ENCODE measurements around the gene NUDT14.

Gene NUDT14

DNA sequence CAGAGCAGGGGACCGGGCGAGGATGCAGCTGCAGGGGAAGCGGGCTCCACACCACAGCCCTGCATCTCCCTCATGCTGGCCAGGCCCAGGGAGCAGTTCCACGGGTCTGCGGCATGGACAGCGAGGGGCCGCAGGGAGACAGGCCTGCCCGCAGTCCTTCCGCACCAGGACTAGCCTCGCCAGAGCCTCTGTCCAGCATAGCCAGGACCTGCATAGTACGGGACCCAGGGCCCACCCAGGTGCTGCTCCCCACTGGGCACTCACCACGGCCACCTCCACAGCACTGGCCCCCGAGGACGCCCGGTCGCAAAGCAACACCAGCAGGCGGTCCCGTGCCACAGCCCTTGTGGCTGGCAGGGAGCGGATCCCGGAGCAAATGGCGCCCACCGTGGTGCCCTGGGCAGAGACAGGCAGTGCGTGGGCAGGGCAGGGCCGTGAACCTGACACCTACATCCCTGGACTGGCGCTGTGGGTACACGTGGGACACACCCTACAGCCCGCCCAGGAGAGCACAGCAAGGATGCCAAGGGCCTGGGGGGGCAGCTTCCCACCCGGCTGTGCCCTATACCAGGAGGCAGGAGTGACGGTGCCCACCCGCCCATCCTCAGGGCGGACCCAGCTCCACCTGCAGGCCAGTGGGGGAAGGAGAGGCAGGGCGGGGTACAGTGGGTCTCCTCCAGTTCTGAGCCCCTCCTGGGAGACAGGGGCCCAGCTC is 36.3 kb downstream of the NUDT14 start:
- FAIRE-seq, result no peak

DNA sequence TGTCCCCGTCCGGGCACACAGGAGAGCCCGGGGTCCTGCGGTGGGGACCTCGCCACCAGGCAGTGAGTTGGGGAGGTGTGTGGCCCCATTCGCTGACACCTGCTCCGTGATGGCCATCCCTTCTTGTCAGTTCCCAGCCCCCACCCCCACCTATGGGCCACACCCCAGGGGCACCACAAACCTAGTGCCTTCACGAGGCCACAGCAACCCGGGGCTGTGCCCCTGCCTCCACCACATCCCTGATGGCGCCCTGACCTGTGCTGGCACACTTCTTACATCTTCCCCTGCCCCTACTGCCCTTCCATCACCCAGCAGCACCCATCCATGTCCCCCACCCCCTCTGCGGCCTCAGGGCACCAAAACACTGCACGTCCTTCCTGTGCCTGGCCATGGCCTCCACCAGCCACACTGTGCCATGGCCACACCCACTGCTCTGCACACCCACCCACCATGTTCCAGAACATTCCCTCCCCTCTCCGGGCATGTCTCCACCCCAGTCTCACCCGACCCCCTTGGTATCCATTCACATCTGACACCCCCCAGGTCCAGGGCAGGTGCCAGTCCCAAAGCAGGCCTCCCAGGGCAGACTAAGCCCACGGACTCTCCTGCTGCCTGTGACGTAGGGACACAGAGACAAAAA is 37.0 kb downstream of the NUDT14 start:
- FAIRE-seq, result no peak

DNA sequence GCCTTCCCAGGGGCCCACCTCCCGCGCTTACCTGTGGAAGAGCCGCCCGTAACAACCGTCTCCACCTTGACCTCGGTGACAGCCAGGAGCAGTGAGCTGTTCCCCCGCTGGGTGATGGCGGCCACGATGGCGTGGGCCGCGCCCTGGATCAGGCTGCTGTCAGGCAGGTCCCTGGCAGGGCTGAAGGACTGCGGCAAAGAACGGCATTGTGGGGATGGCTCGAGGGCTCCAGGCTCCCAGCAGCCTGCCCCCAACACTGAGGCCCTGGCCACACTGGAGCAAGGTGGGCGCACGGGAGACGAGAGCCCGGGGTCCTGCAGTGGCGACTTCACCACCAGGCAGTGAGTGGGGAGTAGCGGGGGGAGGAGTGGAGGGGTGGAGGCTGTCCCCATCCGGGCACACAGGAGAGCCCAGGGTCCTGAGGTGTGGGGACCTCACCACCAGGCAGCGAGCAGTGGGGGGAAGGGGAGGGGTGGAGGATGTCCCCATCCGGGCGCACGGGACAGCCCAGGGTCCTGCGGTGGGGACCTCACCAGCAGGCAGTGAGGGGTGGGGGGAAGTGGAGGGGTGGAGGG is 37.6 kb downstream of the NUDT14 start:
- no peak for FAIRE-seq

DNA sequence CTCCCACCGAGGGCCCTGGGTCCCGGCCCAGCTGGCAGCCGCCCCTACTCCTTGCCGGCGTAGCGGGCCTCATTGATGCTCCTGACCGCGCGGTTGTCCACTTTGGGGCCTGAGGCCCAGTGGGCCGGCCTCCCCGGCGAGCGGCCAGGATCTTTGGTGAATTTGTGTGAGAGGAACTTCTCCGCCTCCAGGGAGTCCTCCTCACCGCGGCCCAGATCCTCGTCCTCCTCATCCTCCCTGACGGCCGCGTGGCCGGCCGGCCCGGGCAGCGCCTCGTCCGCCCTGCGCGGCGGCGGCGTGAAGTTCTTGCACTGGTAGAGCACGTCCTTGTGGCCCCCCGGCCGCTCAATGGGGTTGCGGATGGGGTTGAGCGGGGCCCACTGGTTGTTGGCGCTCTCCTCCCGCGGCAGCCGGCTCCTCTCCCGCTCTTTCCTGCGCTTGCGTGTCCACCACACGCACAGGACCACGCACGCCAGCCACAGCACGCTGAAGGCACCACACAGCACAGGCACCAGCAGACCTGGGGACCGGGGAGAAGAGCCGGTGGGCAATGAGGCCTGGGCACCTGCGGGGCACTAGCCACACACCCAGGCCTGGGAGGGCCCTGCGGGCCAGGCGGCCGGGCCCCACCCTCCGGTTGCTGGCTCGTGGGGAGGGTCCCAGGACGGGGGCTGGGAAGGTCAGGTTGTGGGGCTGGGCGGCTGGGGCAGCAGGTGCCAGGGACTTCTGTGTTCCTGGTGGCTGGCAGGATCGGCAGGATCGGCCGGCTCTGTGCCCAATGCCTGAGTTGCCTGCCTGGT is 38.3 kb downstream of the NUDT14 start:
- no peak for FAIRE-seq

DNA sequence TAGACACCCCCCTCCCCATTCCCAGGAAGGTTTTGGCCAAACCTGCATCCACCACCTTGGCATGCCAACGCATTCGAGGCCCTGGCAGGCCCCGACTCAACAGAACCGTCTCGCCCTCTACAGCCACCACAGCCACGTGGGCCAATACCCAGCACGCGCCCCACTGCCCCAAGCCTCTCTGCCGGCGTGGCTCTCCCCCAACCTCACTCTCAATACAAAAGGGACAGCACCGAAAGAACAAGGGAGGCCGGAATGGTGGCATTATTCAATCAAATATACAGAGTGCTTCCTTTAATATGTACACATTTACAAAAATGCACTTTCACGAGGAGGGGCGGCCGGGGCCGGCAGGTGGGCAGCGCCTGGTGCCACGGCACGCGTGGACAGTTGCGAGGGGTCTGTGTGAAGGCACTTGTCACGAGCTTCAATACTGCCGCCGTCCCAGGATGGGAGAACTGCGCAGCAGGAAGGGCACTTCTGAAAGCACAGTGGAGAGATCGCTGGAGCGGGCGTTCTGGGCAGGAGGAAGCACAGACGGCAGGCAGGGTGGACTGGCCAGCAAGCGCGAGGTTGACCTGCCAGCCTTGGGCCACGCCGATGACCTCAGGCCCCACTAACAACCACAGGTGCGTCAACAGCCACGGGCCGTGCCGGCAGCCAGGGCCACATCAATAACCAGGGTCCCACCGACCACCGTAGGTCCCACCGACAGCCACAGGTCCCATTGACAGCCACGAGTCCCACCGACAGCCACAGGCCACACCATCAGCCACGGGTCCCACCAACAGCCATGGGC is 39.4 kb downstream of the NUDT14 start:
- FAIRE-seq, result no peak

DNA sequence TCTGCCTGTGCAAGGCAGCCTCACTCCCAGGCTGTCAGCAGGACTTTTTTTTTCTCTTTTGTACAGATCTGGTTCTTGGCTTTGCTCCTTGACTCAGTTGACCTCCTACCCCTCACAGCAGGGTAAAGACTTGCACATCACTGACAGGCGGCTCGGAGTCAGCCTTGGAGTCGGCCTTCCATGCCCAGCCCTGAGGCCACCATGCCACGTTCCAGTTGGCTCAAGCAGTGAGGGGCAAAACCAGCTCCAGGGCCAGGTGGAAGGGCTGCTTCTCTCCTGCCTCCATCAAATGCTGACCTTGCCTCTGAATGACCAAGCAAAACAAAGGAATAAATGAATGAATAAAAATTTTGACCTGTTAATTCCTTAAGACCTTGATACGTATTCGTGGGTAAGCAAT is 40.1 kb downstream of the NUDT14 start:
- no peak for FAIRE-seq

DNA sequence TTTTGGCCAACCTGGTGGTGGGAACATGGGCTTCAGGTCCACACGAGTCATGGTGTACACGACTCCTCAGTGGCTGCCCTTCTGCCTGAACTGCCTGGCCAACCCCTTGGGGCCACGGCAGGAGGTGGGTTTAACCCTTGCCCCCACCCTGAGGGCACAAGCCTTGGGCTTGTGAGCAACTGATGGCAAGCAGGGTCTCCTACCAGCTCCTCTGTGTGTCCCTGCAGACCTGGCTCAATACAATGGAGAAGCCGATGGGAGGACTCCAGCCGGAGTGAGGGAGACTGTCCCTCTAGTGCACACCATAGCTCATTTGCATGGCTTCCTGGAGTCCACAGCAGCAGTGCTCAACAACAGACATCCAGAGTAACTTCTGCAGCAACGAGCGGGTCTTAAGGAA is 40.5 kb downstream of the NUDT14 start:
- no peak for FAIRE-seq

DNA sequence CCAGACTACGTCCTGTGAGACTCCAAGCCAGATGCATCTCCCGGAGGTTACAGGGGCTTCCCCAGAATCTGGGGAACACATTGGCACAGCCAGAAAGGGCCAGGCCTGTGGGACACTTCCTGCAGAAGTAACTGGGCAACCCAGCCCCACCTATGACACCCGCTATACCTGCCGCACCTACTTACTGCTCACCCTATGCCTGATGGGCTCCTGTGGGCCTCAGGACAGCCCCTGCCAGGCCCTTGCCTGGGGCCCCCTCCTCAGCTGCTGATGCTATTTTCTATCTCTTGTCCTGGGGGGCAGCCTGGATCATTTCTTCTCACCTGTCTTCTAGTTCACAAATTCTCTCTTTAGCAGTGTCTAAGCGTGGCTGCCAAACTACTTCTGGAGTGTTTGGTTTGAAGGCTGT is 41.3 kb downstream of the NUDT14 start:
- FAIRE-seq, result no peak

DNA sequence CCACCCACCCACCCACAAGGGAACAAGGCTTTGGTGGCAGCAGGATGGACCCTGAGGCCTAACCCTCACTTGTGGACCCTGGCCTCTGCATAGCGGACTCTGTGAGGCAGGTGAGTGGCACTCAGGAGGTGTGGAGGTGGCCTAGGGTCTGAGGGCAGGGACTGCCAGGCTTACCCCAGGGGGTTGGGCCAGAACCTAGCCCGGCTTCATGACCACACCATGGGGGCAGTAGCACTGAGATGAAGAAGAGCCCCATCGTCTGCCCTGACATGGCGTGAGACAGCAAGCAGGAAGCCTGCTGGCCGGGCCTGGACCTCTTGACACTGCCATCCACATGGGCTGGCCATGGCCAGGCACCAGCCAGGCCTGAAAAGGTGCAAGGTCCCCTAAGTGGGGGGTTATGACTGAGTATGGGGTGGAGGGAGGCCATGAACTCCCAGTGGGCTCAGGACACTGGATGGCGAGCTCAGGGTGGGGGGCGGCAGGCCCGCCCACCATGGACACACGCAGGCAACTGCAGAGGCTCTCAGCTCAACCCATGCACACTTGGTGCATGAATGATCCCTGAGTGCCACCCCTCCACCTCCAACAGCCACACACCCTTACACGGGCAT is 41.8 kb downstream of the NUDT14 start:
- FAIRE-seq, result no peak

DNA sequence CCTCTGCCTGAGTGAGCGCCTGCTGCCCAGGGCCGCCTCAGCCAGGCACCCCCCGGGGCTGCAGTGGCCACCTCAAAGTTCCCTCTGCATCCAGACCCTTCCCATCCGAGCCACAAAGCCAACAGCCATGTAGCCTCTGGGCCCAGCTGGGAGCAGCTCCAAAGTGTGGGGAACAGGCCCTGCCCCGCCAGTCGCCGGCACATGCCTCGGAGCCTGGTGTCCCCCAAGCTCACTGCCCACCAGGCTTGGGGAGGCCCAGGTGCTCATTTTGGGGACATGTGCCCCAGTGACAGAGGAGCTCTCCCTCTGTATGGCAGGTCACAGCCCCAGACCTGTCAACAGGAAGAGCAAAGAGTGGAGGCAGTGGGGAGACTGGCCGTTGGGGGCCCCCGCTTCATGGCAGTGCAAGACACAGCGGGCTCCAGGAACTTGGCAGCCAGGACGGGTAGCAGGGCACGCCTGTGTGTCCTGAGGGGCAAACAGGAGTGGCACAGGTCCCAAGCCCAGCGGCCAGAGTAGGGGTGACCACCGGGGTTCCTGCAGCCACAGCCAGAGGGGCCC is 42.5 kb downstream of the NUDT14 start:
- no peak for FAIRE-seq

DNA sequence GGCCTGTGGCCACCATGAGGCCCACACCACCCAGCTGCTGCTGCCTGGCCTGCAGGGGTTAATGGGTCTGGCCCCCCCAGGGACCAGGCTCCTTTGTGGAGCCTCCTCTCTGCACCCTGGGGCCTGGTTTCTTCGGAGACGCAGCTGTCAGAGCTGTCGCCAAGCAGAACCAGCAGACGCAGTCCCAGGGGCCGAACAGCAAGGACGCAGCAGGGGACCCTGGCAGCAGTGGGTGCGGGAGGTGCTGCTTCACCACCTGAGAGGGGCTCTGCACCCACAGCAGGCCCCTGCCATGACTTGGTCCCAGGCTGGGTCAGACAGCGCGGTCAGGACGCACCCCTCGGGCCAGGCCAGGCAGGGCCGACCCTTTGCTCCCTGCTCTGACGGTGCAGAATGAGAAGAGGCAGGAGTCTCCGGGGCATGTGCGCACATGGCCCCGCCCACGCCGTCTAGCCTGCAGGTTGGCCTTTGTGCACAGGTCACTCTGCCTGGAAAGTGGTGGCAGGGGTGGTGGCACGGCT is 43.0 kb downstream of the NUDT14 start:
- FAIRE-seq, result no peak

DNA sequence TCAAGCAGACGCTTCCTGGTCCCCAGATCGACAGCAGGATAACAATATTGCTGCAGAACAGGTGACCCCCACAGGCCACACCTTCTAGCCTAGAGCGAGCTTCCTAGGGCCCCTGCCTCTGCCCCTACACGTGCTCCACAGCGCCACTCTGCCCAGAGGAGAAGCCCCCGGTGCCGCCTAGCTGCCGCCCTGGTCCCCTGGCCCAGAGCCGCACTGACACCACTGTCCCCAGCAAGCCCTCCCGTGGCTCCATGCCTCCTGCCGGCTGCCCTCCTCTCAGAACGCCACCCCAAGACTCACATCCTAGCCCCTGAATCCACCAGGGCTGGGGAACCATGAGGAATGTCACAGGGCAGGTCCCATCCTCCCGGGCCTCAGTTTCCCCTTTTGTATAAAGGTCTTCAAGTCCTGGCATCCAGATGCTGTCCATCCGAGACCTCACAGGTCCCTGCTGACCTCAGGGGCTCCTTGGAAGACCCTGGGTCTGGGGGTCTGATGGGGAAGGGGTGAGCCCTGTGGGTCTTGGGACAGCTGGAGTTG is 43.6 kb downstream of the NUDT14 start:
- no peak for FAIRE-seq

DNA sequence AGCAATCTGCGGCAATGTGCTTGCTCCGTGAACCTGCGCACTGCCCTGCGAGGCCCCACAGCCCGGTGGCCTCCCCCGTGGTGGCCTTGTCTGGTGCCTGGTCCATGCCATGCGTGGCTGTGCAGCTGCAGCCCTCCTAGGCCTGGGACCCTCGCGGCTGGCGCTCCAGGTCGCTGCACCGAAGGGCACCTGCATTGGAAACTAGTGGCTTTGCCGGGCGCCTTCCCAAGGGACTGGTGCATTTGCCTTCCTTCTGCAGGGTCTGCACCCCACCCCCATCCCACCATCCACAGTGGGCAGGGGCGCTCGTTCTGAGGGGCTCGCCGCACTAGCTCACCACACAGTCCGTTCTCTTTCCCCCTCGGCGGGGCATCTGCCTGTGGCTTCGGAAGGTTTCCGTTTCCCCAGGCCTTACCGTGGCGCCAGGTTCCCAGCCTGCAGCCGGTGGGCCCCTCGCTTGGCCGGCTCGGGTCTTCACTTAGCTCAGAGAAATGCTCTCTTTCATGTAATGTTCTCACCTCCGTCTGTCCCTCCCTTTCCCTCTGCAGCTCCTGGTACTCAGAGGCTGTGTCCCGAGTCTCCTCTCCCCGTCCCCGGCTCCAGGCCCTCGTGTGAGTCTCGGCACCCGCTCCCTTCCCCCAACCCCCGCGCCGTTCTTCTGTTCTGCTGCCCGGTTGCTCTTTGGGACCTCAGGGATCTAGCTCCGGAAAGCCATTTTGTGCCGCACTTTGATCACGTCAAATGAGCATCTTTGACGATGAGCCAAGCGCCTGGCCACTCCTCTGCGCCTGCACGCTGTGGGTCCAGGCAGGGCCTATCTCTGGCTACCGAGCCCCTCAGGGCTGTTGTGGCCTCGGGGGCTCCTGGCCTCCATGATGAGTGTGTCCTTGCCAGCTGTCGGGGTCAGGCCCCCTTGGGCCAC is 44.5 kb downstream of the NUDT14 start:
- FAIRE-seq, result no peak

DNA sequence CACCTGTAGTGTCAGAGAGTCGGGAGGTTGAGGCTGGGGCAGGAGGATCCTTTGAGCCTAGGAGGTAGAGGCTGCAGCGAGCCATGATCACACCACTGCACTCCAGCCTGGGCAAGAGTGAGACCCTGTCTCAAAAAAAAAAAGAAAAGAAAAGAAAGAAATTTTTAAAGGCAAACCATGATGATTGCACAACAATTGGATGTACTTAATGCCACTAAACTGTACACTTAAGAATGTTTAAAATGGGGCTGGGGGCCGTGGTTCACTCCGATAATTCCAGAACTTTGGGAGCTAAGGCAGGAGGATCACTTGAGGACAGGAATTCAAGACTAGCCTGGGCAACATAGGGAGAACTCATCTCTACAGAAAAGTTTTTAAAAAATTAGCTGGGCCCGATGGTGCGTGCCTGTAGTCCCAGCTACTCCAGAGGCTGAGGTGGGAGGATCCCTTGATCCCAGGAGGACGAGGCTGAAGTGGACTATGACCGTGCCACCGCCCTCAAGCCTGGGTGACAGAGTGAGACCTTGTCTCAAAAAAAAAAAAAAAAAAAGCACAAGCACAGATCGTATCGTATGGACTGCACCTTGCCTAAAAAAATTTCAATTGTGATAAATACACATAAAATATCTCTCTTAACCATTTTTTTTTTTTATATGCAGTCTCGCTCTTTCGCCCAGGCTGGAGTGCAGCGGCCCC is 45.3 kb downstream of the NUDT14 start:
- FAIRE-seq, result no peak

DNA sequence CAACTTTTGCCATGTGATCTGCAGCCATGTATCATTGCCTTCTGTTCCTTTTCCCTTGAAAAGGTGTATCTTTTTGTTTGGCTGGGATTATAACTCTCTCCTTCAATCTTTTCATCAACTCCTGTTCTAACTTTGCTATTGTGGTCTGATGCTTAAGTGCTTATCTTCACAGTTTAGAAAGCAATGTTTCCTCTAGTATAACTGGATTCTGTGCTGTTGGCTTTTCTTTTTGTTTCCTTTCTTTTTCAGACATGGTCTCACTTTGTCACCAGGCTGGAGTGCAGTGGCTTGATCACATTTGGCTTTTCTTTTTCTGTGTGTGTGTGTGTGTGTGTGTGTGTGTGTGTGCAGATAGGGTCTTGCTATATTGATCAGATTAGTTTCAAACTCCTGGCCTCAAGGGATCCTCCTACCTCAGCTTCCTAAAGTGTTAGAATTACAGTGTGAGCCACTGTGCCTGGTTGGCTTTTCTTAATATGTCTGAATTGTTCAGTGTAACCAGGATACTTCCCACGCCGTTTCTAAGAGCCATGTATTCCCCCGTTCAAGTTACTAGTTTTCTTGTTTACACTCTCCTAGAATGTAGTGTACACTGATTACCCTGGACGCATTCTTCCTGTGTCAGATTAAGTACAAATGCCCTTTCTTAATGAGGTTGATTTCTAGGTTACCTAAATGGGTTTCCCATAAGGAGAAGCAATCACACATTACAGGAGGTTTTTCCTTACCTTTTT is 48.0 kb downstream of the NUDT14 start:
- FAIRE-seq, result no peak

DNA sequence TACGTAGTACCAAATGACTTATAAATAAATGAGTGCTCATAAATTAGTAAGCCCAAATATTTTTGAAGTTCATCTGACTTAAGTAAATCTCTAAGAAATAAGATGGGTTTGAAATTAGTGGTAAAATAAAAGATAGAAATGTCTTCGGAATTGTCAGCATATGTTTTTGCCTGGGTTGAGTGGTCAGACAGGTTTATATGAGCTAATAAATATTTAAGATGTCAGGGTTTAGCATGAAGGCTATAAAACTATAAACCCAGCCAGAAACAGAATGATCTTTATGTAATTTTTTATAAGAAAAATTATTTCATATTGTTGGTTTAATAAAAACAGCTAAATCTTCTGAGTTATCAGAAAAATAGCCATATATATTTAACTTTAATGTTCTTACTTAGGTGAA is 49.9 kb downstream of the NUDT14 start:
- FAIRE-seq, result no peak

DNA sequence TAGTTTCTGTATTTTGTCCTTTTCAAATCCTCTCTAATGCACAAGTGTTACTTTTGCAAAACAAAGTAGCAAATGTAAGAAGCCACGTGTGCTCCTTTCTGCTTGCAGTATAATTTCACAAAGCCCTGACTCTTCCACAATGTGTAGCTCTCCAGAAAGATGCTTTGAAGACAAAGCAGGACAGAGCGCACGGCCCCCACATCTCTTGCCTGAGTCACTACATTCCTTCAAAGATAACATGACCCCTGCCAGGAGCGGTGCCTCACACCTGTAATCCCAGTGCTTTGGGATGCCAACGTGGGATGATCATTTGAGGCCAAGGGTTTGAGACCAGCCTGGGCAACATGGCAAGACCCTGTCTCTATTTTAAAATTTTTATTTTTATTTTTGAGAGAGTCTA is 53.1 kb downstream of the NUDT14 start:
- no peak for FAIRE-seq

DNA sequence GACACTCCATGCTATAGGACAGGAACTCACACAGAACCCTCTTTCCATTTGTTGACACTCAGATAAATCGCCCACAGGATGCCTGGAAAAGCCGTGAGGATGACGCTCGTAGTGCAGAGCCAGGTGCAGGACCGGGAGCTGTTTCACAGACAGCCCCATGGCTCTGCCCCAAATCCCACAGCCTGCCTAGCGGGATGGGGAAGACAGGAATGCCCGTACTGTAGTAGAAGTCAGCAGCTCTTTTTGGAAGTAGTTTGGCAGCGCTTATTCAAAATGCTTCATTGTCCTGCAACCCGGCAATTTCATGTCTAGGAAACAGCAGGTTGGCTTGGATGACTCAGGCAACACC is 54.2 kb downstream of the NUDT14 start:
- no peak for FAIRE-seq

Data from colon (tissue), 2 donors.